HG03097 (cell line): Measurements from ENCODE around the gene ARHGAP26.
A peak's percentile ranks its signal among the peaks of the same experiment; 100 is the strongest.
"Not testable (repeated sequence)": the region's sequence is repeated elsewhere in the genome, so short reads cannot be mapped to it uniquely, and the experiment has no call there.

Experiments
- ATAC-seq: cut with Tn5 transposase; IDR thresholded peaks from one replicate; pipeline ENCODE4 v1.9.1; 2021; ENCODE audit not compliant: unreplicated experiment, low FRiP score

Gene ARHGAP26

DNA sequence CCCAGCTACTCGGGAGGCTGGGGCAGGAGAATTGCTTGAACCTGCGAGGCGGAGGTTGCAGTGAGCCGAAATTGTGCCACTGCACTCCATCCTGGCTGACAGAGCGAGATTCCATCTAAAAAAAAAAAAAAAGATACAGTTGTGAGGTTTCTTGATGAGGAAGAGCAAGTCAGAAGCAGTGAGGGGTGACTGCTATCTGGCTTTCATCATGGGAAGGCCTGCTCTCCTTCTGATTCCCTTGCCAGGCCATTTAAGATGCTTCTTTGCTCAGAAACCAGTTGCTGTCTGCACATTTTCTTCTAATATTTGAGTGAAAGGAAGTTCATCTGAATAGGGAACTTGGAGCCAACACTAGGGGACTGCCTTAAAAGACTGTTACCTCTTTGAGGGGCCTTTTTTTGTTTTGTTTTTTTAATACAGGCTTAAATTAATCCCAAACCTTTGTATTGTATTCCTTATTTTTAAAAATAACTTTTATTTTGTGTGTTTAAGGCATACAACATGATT, 201.9 kb downstream of the ARHGAP26 start:
- ATAC-seq: no peak

DNA sequence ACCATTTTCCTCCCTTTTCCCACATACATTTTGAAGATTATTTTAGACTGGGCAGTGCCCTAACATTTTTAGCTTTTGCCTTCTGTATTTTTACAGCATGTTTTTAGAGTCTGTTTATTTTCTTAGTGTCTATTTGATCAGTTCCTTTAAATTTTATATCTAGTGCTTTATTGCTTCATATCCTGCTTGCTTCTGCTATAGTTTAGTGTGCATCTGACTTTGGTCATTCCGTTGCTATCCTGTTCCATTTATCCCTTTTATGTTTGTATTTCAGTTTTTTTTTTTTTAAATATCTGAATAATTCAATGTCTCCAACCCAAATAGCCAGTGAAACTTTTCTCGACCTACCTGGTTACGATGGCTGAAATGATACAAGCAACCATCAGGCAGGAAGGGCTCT, 203.8 kb downstream of the ARHGAP26 start:
- no peak for ATAC-seq

DNA sequence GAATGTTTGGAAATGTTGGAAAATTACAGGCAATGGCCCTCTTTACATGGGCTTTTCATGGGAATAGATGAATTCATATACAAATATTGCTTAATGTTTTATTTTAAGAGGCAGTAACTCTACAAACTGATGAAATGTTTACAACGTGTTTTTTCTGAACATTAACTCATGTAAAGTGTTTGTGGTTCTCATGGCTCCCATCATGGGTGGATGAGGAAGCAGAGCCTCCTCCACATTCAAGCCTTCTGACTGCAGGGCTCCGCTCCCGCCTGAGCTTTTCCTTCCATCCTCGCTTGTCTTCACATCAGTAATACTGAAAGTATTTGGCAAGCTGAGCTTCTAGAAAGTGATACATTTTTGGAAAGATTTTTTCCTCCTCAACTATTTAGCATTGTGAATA, 204.2 kb downstream of the ARHGAP26 start:
- ATAC-seq: no peak

DNA sequence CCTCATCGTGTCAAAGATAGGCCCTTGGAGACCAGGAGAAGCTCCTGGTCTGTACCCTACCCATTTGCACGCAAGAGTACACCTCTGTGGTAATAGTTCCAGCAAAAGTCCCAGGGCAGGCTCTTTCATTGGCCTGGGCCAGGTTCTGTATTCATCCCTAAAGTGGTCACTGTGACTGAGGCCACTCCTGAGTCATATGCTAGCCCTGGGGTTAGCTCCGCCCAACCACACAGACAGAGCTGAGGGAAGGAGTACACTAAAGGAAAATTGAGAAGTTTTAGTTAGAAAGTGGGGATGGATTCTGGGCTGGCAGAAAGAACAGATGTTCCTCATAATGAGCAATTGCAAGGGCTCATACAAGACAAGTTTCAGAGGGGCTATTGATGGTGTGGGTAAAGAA, 206.7 kb downstream of the ARHGAP26 start:
- ATAC-seq: no peak

DNA sequence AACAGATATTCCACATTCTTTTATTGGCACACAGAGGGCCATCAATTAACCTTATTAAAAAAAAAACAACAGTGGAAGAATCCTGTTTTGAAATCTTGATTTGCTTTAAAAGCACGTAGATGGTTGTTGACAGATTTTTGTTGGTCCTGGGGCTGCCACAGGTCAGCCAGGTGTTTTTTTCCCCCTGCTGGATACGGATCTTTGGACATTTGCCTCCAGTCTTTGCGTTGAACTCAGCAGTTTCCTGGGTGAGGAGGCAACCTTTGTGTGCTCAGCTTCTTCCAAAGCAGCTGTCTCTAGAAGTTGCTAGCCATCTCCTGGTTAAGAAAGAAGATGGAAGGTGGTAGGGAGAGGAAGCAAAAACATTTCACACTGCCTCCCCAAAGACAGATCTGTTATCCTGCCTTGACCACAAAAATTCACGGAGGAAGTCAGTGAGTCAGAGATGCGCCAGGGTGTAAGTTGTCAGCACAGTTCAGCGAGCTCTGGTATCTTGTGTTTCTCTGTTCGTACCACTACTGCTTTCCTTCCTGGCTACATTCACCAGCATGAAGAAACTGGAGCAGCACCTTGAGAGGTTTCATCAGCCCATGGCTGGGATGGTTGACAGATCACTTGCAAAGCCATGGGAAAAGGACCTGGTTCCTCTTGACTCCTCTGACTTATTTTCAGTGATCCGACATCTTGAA, 207.3 kb downstream of the ARHGAP26 start:
- ATAC-seq: peak; percentile 77

DNA sequence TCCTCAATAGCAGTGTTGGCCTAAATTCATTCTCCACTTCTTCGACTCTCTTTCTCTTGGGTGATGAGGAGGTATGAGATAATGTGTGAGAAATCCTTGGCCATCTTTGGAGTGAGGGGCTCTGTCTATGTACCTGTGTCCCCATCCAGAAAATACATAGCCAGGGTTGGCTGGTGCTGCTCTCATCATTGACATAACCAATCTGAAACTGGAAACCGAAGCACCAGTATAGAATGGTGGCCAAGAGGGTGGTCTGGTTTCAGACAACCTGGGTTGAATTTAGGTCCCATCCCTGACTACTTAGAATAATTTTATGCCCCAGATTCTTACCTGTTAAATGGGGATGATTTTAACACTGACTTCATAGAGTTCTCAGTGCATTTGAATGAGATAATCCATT, 208.1 kb downstream of the ARHGAP26 start:
- no peak for ATAC-seq

DNA sequence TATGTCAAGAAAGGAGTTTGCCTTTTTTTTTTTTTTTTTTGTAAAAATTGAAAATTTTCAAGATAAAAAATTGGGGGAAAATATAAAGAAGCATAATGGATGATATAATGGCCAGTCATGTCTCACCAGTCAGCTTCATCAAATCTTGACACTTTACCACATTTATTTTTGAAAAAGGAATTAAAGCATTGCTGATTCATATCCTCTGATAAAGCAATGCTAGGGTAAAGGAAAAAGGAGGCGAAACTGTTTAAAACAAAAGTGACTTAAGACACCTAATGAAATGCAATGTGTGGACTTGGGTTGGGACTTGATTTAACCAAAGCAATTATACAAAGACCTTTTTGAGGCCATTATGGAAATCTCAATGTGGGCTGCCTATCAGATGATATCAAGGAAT, 208.5 kb downstream of the ARHGAP26 start:
- no peak for ATAC-seq

DNA sequence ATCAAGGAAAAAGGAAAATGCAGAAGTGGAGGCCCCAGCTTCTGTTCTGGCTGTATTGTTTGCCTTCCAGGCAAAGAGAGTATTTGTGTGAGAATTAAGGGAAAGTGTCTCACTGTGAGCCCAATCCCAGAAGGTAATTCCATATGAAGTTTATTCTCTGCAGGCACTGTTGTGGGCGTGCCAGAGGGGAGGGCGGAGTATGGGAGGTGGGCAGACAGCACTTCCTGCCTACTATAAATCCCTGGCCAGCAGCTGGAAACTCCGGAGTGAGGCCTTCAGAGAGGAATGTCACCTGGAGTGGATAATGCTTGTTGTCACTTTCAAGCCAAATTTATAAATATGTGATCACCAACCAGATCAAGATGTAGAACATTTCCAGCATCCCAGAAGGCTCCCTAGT, 209.5 kb downstream of the ARHGAP26 start:
- ATAC-seq: no peak

DNA sequence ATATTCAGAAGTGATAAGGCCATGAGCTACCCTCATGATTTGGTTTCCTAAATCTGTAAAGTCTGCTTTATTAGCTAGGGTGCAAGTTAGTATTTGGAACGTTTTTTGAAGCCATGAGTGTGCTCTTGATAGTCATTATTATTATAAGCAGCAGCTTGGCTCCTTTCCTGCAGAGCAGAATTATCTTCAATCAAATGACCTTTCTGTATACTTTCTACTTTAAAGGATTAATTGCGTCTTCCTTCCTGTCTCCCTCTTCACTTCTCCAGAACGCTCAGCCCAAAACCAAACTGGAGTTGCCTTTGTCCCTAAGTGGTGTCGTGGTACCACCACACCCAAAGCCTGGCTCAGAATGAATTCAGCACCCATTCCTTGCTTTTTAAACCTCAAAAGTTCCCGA, 211.3 kb downstream of the ARHGAP26 start:
- ATAC-seq: no peak

DNA sequence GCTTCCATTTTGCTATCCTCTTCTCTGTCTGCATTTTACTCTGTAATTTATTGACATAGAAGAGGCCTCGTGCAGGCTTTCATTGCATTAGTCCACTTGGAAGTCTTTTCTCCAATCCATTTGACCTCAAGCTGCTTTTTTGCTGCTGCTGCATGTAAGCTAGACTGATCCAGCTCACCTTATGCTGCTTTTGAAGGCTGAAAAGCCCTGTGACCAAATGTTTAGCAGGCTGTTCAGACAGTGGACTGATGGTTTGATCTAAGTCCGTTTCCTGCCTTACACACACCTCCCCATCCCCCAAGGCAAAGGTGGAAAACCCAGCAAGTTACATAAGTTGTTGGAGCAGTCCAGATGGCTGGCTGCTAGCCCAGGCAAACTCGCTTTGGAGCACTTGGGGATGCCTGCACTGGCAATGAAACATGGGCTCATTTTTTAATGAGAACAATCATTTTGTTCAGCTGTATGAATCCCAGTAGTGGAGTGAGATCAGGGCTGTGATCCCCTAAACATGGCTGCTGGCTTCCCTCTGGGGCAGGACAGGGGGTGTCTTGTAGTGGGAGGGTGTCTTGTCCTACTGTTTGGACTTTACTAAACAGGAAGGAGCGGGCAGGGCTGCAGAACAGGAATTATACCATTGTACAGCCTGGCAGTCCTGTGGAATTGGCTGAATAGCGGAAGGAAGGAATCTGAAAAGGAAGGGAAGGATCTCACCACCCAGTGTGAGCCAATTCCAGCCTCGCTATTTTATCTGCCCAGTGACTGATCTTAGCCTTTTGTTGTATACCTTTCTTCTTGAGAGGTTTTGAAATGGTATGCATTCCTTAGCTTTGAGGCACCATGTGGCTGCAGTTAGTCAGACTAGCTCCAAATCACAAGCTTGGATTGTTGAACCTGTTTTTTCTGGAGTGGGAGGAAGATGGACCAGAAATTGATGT, 212.0 kb downstream of the ARHGAP26 start:
- no peak for ATAC-seq

DNA sequence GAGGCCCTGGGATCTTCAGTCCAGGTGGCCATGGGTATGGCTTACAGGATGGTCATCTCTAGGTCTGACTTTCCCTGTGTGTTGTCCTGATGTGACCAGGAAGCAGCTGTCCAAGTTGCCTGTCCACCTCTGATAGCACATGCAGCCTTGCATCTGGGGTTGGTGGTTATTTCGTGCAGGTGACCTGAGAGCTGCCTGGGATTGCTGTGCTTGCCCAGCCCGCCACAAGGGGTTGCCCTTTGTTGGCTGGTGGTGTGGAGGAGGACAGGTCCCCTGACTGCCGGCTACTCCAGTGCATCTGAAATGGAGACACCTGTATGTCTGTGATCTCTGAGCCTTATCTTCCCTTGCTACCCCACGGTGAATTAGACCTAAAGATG, 212.6 kb downstream of the ARHGAP26 start:
- ATAC-seq: no peak

DNA sequence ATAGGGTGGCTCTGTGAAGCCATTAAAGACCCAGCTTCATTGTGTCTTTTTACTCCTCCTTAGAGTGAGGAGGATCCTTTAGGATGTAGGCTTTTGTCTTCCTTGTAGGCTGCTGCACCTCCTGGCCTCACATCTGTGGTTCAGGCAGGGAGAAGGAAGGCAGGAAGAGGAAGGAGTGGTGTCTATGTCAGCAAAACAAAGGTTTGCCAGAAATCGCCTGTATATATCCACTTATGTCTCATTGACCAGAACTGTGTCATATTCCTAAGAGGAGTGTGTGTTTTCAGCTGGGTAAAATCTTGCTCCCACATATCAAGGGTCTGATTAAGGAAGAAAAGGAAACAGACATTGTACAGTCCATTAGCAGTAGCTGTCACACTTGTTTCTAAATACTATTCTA, 213.8 kb downstream of the ARHGAP26 start:
- no peak for ATAC-seq

DNA sequence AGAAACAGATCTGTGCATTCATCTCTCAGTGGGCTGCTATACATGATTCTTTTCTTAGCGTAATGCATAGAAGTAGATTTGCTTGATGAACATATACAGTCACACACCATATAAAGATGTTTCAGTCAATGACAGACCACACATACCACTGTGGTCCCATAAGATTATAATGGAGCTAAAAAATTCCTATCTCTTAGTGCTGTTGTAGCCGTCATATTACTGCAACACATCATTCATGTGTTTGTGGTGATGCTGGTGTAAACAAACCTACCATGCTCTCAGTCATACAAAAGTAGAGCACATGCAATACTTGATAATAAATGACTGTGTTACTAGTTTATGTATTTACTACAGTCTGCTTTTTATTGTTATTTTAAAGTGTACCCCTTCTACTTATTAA, 214.3 kb downstream of the ARHGAP26 start:
- no peak for ATAC-seq

DNA sequence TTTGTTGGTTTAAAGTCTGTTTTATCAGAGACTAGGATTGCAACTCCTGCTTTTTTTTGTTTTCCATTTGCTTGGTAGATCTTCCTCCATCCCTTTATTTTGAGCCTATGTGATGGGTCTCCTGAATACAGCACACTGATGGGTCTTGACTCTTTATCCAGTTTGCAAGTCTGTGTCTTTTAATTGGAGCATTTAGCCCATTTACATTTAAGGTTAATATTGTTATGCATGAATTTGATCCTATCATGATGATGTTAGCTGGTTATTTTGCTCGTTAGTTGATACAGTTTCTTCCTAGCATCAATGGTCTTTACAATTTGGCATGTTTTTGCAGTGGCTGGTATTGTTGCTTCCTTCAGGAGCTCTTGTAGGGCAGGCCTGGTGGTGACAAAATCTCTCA, 219.1 kb downstream of the ARHGAP26 start:
- ATAC-seq: not testable (repeated sequence)

DNA sequence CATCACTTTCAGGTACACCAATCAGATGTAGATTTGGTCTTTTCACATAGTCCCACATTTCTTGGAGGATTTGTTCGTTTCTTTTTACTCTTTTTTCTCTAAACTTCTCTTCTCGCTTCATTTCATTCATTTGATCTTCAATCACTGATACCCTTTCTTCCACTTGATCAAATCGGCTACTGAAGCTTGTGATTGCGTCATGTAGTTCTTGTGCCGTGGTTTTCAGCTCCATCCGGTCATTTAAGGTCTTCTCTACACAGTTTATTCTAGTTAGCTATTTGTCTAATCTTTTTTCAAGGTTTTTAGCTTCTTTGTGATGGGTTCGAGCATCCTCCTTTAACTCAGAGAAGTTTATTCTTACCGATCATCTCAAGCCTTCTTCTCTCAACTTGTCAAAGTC, 219.9 kb downstream of the ARHGAP26 start:
- ATAC-seq: not testable (repeated sequence)

DNA sequence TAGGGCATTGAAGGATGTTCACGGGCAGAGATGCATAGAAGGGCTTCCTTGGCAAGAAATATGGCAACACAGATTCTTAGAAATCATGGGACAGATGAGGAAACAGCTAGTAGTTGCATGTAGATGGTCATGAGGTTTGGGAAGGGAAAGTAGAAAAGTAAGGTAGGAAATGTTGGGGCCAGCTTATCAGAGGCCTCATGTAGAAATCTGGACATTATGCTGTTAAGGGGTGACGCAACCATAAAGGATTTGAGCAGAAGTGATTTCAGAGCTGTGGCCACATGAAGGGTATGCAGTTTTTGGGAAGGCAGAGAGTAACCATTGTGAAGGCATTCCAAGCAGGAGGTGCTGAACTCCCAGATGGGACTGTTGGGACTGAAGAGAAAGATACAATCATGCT, 224.0 kb downstream of the ARHGAP26 start:
- ATAC-seq: no peak

DNA sequence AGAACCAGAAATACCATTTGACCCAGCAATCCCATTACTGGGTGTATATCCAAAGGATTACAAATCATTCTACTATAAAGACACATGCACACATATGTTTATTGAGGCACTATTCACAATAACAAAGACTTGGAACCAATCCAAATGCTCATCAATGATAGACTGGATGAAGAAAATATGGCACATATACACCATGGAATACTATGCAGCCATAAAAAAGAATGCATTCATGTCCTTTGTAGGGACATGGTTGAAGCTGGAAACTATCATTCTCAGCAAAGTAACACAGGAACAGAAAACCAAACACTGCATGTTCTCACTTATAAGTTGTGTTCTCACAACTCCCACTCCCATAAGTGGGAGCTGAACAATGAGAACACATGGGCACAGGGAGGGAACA, 225.4 kb downstream of the ARHGAP26 start:
- not testable (repeated sequence) for ATAC-seq

DNA sequence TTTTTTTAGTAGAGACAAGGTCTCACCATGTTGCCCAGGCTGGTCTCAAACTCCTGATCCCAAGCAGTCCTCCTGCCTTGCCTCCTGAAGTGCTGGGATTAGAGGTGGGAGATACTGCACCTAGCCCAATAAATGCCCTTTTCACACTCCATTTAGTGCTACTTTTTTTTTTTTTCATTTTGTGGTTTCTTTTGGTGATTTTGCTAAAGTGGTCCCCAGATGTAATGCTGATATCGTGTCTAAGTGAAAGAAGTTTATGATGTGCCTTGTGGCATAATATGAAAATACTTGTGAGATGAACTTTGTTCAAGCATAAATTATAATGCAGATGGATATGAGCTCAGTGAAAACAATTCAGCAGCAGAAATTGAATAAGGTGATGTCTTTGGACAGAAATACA, 227.4 kb downstream of the ARHGAP26 start:
- ATAC-seq: no peak

DNA sequence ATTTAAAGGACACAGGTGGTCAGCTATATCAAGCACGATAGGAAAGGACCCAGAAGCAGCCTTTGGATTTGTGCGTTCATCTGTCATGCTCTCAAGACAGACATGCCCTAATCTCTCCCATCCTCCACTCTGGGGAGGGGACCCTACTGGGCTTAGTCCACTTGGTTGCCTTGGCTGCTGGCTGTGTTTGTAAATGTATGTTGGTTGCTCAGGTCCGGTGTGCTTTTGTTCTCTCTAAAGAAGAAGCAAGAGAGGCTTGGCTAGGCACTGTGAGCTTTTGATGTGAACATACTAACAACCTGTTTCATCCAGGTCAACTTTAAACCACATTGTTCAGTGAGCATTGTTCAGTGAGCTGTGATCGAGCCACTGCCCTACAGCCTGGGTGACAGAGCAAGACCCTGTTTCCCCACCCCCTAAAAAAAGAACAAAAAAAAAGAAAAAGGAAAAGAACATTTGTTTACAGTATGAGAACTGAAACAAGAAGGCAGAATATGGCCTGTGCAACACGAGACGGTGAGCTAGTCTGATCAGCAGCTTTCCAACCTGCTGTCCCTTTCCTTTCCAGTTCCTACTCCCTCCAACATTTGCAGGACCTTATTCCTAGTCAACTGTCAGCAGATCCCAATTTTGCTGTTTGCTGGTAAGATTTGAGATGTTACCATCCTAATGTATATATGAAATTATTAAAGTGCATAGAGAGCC, 228.3 kb downstream of the ARHGAP26 start:
- no peak for ATAC-seq

DNA sequence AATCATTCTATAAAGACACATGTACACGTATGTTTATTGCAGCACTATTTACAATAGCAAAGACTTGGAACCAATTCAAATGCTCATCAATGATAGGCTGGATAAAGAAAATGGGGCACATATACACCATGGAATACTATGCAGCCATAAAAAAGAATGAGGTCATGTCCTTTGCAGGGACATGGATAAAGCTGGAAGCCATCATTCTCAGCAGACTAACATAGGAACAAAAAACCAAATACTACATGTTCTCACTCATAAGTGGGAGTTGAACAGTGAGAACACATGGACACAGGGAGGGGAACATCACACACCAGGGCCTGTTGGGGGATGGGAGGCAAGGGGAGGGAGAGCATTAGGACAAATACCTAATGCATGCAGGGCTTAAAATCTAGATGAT, 230.4 kb downstream of the ARHGAP26 start:
- not testable (repeated sequence) for ATAC-seq

DNA sequence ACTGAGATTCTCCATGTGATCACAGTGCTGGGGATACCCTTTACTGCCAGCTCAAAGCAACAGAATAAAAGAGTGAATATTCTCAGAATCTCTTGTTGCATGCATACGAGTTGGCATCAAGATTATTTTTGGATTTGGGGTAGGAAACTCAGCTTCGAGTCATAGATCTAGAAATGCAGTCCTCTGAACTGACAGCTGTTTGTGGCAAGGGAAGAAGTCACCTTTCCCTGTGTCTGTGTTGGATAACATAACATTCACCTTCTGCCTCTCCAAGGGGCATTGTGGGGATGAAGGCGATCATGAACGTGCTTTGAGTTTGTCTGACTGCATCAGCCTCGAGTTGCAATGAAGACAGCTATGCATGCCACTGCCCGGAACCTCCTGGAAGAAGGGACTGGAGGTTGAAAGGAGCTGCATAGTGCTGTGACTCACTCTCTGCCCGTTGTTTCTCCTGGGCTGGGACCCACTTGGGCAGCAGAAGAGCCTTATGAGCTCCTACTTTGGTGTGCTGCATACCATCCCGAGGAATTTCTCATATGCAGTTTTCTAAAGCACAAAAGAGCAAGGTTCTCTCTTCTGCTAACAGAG, 231.7 kb downstream of the ARHGAP26 start:
- no peak for ATAC-seq
